ENCODE results near the gene ARHGAP29.

ARHGAP29 gene

GRCh38 chr1:94250341-94250740 is 13.0 kb upstream of the ARHGAP29 start:
- Mint-ChIP-seq H3K36me3 (no peaks in the 10 kb centered on the region), H3K9me3 (ENCODE audit: low read depth) (peaks cover 6% of the 10 kb centered on the region), H3K27me3 (peaks cover 37% of the 10 kb centered on the region), H3K4me3 (no peak overlapping the region), H3K27ac (no peak overlapping the region), H3K4me1 (ENCODE audit: low read depth) (peaks cover 14% of the 10 kb centered on the region)

- Mint-ChIP-seq H3K9me3 (ENCODE audit: low read depth) (peaks cover 12% of the 10 kb centered on the region), H3K4me3 (no peak overlapping the region), H3K27me3 (peaks cover 41% of the 10 kb centered on the region), H3K36me3 (no peaks in the 10 kb centered on the region), H3K27ac (no peak overlapping the region), H3K4me1 (ENCODE audit: low read depth) (peaks cover 14% of the 10 kb centered on the region)
These were observed 11.7 kb upstream of the ARHGAP29 start for GRCh38 chr1:94248956-94249688.

- Mint-ChIP-seq H3K4me3 (peak overlapping the region; percentile 85), H3K27me3 (peaks cover 51% of the 10 kb centered on the region), H3K4me1 (ENCODE audit: low read depth) (peaks cover 14% of the 10 kb centered on the region), H3K36me3 (peaks cover 3% of the 10 kb centered on the region), H3K27ac (no peak overlapping the region), H3K9me3 (ENCODE audit: low read depth) (peaks cover 27% of the 10 kb centered on the region)
These were observed 10.0 kb upstream of the ARHGAP29 start for GRCh38 chr1:94247138-94248094.

GRCh38 chr1:94246692-94247137 is 9.3 kb upstream of the ARHGAP29 start:
- Mint-ChIP-seq H3K4me1 (ENCODE audit: low read depth) (peaks cover 14% of the 10 kb centered on the region), H3K27me3 (peaks cover 57% of the 10 kb centered on the region), H3K36me3 (peaks cover 4% of the 10 kb centered on the region), H3K9me3 (ENCODE audit: low read depth) (peaks cover 31% of the 10 kb centered on the region), H3K4me3 (peak overlapping the region; percentile 84), H3K27ac (no peak overlapping the region)

- H3K27ac Mint-ChIP-seq: no peak overlapping the region
These were observed 8.5 kb upstream of the ARHGAP29 start for GRCh38 chr1:94245747-94246438.

GRCh38 chr1:94244816-94245215 is 7.4 kb upstream of the ARHGAP29 start:
- H3K4me1 Mint-ChIP-seq (ENCODE audit: low read depth): peaks cover 14% of the 10 kb centered on the region
- peaks cover 4% of the 10 kb centered on the region for H3K36me3 Mint-ChIP-seq
- H3K27me3 Mint-ChIP-seq: peaks cover 62% of the 10 kb centered on the region
- no peak overlapping the region for H3K27ac Mint-ChIP-seq
- no peak overlapping the region for H3K4me3 Mint-ChIP-seq
- H3K9me3 Mint-ChIP-seq (ENCODE audit: low read depth): peaks cover 31% of the 10 kb centered on the region

More at GRCh38 chr1:94245747-94246438, 8.5 kb upstream of the ARHGAP29 start:
- Mint-ChIP-seq H3K4me3 (peak overlapping the region; percentile 84), H3K4me1 (ENCODE audit: low read depth) (peaks cover 14% of the 10 kb centered on the region), H3K27me3 (peaks cover 57% of the 10 kb centered on the region), H3K9me3 (ENCODE audit: low read depth) (peaks cover 31% of the 10 kb centered on the region), H3K36me3 (peaks cover 4% of the 10 kb centered on the region)

- Mint-ChIP-seq H3K4me3 (no peak overlapping the region), H3K27ac (no peak overlapping the region), H3K9me3 (ENCODE audit: low read depth) (peaks cover 31% of the 10 kb centered on the region), H3K27me3 (peaks cover 63% of the 10 kb centered on the region), H3K36me3 (peaks cover 4% of the 10 kb centered on the region), H3K4me1 (ENCODE audit: low read depth) (peaks cover 14% of the 10 kb centered on the region)
These were observed 6.3 kb upstream of the ARHGAP29 start for GRCh38 chr1:94243665-94244064.

GRCh38 chr1:94240822-94241221 is 3.4 kb upstream of the ARHGAP29 start:
- Mint-ChIP-seq H3K27ac (no peak overlapping the region), H3K27me3 (peaks cover 63% of the 10 kb centered on the region), H3K4me3 (no peak overlapping the region), H3K9me3 (ENCODE audit: low read depth) (peaks cover 29% of the 10 kb centered on the region), H3K4me1 (ENCODE audit: low read depth) (peaks cover 14% of the 10 kb centered on the region), H3K36me3 (peaks cover 4% of the 10 kb centered on the region)

- peaks cover 25% of the 10 kb centered on the region for H3K9me3 Mint-ChIP-seq (ENCODE audit: low read depth)
- H3K4me1 Mint-ChIP-seq (ENCODE audit: low read depth): peaks cover 14% of the 10 kb centered on the region
- no peak overlapping the region for H3K27ac Mint-ChIP-seq
- H3K27me3 Mint-ChIP-seq: peaks cover 63% of the 10 kb centered on the region
- no peak overlapping the region for H3K4me3 Mint-ChIP-seq
- H3K36me3 Mint-ChIP-seq: peaks cover 4% of the 10 kb centered on the region
These were observed 2.4 kb upstream of the ARHGAP29 start for GRCh38 chr1:94239796-94240195.

GRCh38 chr1:94239051-94239450 is 1.7 kb upstream of the ARHGAP29 start:
- Mint-ChIP-seq H3K4me3 (no peak overlapping the region), H3K36me3 (peaks cover 4% of the 10 kb centered on the region), H3K27me3 (peaks cover 62% of the 10 kb centered on the region), H3K27ac (no peak overlapping the region), H3K9me3 (ENCODE audit: low read depth) (peaks cover 18% of the 10 kb centered on the region), H3K4me1 (ENCODE audit: low read depth) (peaks cover 14% of the 10 kb centered on the region)

- H3K9me3 Mint-ChIP-seq (ENCODE audit: low read depth): no peaks in the 10 kb centered on the region
- H3K36me3 Mint-ChIP-seq: no peaks in the 10 kb centered on the region
- peak overlapping the region; percentile 76 for H3K4me3 Mint-ChIP-seq
- peaks cover 14% of the 10 kb centered on the region for H3K4me1 Mint-ChIP-seq (ENCODE audit: low read depth)
- H3K27ac Mint-ChIP-seq: no peak overlapping the region
- peaks cover 55% of the 10 kb centered on the region for H3K27me3 Mint-ChIP-seq
These were observed 624 bp downstream of the ARHGAP29 start for GRCh38 chr1:94236630-94237290.

- Mint-ChIP-seq H3K27ac (no peak overlapping the region), H3K4me1 (ENCODE audit: low read depth) (peaks cover 14% of the 10 kb centered on the region), H3K36me3 (no peaks in the 10 kb centered on the region), H3K27me3 (peaks cover 53% of the 10 kb centered on the region), H3K9me3 (ENCODE audit: low read depth) (no peaks in the 10 kb centered on the region), H3K4me3 (peak overlapping the region; percentile 76)
These were observed 1.3 kb downstream of the ARHGAP29 start for GRCh38 chr1:94236013-94236491.

GRCh38 chr1:94235189-94236012 is 2.0 kb downstream of the ARHGAP29 start:
- no peaks in the 10 kb centered on the region for H3K9me3 Mint-ChIP-seq (ENCODE audit: low read depth)
- peaks cover 46% of the 10 kb centered on the region for H3K27me3 Mint-ChIP-seq
- H3K36me3 Mint-ChIP-seq: no peaks in the 10 kb centered on the region

More at GRCh38 chr1:94235189-94236012, 2.0 kb downstream of the ARHGAP29 start:
- peak overlapping the region; percentile 76 for H3K4me3 Mint-ChIP-seq
- H3K4me1 Mint-ChIP-seq (ENCODE audit: low read depth): peaks cover 14% of the 10 kb centered on the region
- H3K27ac Mint-ChIP-seq: no peak overlapping the region
